HG03095 (cell line): Measurements from ENCODE around the gene ABHD18.
A peak's percentile ranks its signal among the peaks of the same experiment; 100 is the strongest.
"Not testable (repeated sequence)": the region's sequence is repeated elsewhere in the genome, so short reads cannot be mapped to it uniquely, and the experiment has no call there.

ENCODE experiments used
- ATAC-seq: cut with Tn5 transposase; IDR thresholded peaks from one replicate; pipeline ENCODE4 v1.9.1; 2021; ENCODE audit warnings: moderate library complexity; ENCODE audit not compliant: unreplicated experiment

ABHD18 gene

GRCh38 chr4:127988638-127989037, 23.4 kb downstream of the ABHD18 start:
- ATAC-seq, result no peak

GRCh38 chr4:127993151-127993550, 27.9 kb downstream of the ABHD18 start:
- no peak for ATAC-seq

- ATAC-seq, result no peak
Observed at GRCh38 chr4:127995776-127996175, 30.6 kb downstream of the ABHD18 start.

GRCh38 chr4:127996521-127996920, 31.3 kb downstream of the ABHD18 start:
- ATAC-seq, result not testable (repeated sequence)

GRCh38 chr4:127997534-127998388, 32.6 kb downstream of the ABHD18 start:
- ATAC-seq, result peak; percentile 98

- no peak for ATAC-seq
Observed at GRCh38 chr4:128006592-128006991, 41.4 kb downstream of the ABHD18 start.

GRCh38 chr4:128009428-128009827, 44.2 kb downstream of the ABHD18 start:
- no peak for ATAC-seq

- ATAC-seq, result no peak
Observed at GRCh38 chr4:128025319-128025718, 60.1 kb downstream of the ABHD18 start.

- no peak for ATAC-seq
Observed at GRCh38 chr4:128029907-128030306, 64.7 kb downstream of the ABHD18 start.

- ATAC-seq, result no peak
Observed at GRCh38 chr4:128031756-128032384, 66.7 kb downstream of the ABHD18 start.

DNA sequence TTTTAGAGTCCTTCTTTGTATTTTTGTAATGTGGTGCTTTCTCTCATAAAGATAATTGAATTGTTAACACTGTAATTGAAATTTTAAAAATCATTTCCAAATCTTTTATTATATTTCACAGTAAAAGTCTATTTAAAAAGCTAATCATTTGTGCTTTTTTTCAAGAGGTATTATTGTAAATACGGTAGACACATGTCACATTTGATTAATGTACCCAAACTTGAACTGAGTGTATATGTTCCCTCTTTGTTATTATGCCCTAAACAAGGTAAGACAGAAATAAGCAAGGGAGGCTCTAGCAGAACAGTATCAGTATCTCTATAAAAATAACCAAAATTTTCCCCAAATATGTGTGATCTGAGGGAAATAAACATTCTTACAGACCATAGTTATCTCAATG, 74.4 kb downstream of the ABHD18 start:
- no peak for ATAC-seq

GRCh38 chr4:128047019-128047418, 81.8 kb downstream of the ABHD18 start:
- not testable (repeated sequence) for ATAC-seq

GRCh38 chr4:128047514-128047913, 82.3 kb downstream of the ABHD18 start:
- ATAC-seq, result not testable (repeated sequence)

DNA sequence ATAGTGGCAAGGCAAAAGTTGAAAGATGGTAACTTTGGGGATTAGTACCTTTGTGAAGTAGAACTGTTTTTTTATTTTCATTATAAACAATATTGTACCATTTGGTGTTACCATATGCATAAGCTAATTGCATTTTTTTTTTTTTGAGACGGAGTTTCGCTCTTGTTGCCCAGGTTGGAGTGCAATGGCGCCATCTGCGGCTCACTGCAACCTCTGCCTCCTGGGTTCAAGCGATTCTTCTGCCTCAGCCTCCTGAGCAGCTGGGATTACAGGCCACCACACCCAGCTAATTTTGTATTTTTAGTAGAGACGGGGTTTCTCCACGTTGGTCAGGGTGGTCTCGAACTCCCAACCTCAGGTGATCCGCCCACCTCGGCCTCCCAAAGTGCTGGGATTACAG, 86.0 kb downstream of the ABHD18 start:
- not testable (repeated sequence) for ATAC-seq

- not testable (repeated sequence) for ATAC-seq
Observed at GRCh38 chr4:128054907-128055306, 89.7 kb downstream of the ABHD18 start.

GRCh38 chr4:128055441-128056206, 90.4 kb downstream of the ABHD18 start:
- not testable (repeated sequence) for ATAC-seq

- no peak for ATAC-seq
Observed at GRCh38 chr4:128056396-128056795, 91.2 kb downstream of the ABHD18 start.

GRCh38 chr4:128060121-128060698, 95.0 kb downstream of the ABHD18 start:
- ATAC-seq, result no peak

GRCh38 chr4:128060699-128061565, 95.7 kb downstream of the ABHD18 start, which contains the start of gene LARP1B:
Gene LARP1B (plus strand): TSS chr4:128061312. CDS start chr4:128074952, 13,640 bp downstream.
- ATAC-seq, result peak; percentile 91
